NCI-H2029 treated with DMSO at 0.1 percent for 48 hours (cell line): ENCODE results near the gene SRRM2.

Source experiments
- DNase-seq: peaks from one replicate; lab custom pipeline; 2025; lab: John Stamatoyannopoulos, UW

The SRRM2 gene

GRCh38 chr16:2762711-2763110 lies 10.3 kb downstream of the SRRM2 start:
- DNase-seq, result no peak

- no peak for DNase-seq
Measured at GRCh38 chr16:2763173-2763572, 10.7 kb downstream of the SRRM2 start.

GRCh38 chr16:2764718-2765117 lies 12.3 kb downstream of the SRRM2 start:
- DNase-seq, result no peak

- DNase-seq, result no peak
Measured at GRCh38 chr16:2765462-2766404, 13.3 kb downstream of the SRRM2 start.

- no peak for DNase-seq
Measured at GRCh38 chr16:2766430-2767139, 14.1 kb downstream of the SRRM2 start.

GRCh38 chr16:2767140-2767731 lies 14.8 kb downstream of the SRRM2 start:
- no peak for DNase-seq

GRCh38 chr16:2767891-2768290 lies 15.5 kb downstream of the SRRM2 start:
- no peak for DNase-seq

GRCh38 chr16:2768403-2769089 lies 16.1 kb downstream of the SRRM2 start:
- no peak for DNase-seq

GRCh38 chr16:2769100-2769529 lies 16.7 kb downstream of the SRRM2 start:
- no peak for DNase-seq

- no peak for DNase-seq
Measured at GRCh38 chr16:2769675-2770056, 17.2 kb downstream of the SRRM2 start.

- no peak for DNase-seq
Measured at GRCh38 chr16:2770057-2770951, 17.9 kb downstream of the SRRM2 start.

GRCh38 chr16:2771496-2772402 lies 19.3 kb downstream of the SRRM2 start:
- no peak for DNase-seq

- no peak for DNase-seq
Measured at GRCh38 chr16:2773188-2773968, 20.9 kb downstream of the SRRM2 start.

GRCh38 chr16:2774161-2774891 lies 21.9 kb downstream of the SRRM2 start:
- DNase-seq, result no peak

GRCh38 chr16:2775131-2775716 lies 22.8 kb downstream of the SRRM2 start:
- no peak for DNase-seq

- DNase-seq, result no peak
Measured at GRCh38 chr16:2775765-2776499, 23.5 kb downstream of the SRRM2 start.

- DNase-seq, result no peak
Measured at GRCh38 chr16:2776500-2777139, 24.2 kb downstream of the SRRM2 start.
